RWPE2 (cell line): ENCODE data around the gene CAMSAP3.

Experiments used
- ATAC-seq: fragments of 200-7000 bp; cut with Tn5 transposase; 3 replicates; pipeline ENCODE4 v1.9.1; 2021; ENCODE audit warnings: low read depth
- DNase-seq: peaks from one replicate; pipeline ENCODE4 v3.0.0-alpha.2; 2020; ENCODE audit warnings: low spot score
- H3K27ac ChIP-seq: fragments of 450-650 bp; 2 replicates; pipeline ENCODE4 v1.5.1; 2017; ENCODE audit warnings: mild to moderate bottlenecking; ENCODE audit not compliant: poor library complexity, severe bottlenecking
- H3K27me3 ChIP-seq: fragments of 250-450 bp; sonication (Bioruptor Pico); 2 replicates; pipeline ENCODE4 v1.5.1; 2021; ENCODE audit warnings: mild to moderate bottlenecking, moderate library complexity; ENCODE audit not compliant: insufficient read depth, poor library complexity, severe bottlenecking
- H3K36me3 ChIP-seq: fragments of 250-450 bp; sonication (Bioruptor Pico); 2 replicates; pipeline ENCODE4 v1.5.1; 2020; ENCODE audit warnings: low read depth, mild to moderate bottlenecking, moderate library complexity
- H3K4me1 ChIP-seq: fragments of 250-450 bp; sonication (Bioruptor Pico); 2 replicates; pipeline ENCODE4 v1.5.1; 2021; ENCODE audit warnings: mild to moderate bottlenecking, moderate library complexity; ENCODE audit not compliant: insufficient read depth, poor library complexity, severe bottlenecking
- H3K4me3 ChIP-seq: fragments of 250-450 bp; sonication (Bioruptor Pico); 2 replicates; pipeline ENCODE4 v1.5.1; 2021; ENCODE audit warnings: mild to moderate bottlenecking, moderate library complexity; ENCODE audit not compliant: severe bottlenecking
- H3K9me3 ChIP-seq: fragments of 250-450 bp; sonication (Bioruptor Pico); 2 replicates; pipeline ENCODE4 v1.5.1; 2021; ENCODE audit warnings: mild to moderate bottlenecking, moderate library complexity; ENCODE audit not compliant: severe bottlenecking
- CTCF ChIP-seq: fragments of 450-650 bp; IDR thresholded peaks from one replicate; pipeline ENCODE4 v1.5.1; 2017; ENCODE audit warnings: mild to moderate bottlenecking, moderate library complexity; ENCODE audit not compliant: poor library complexity, severe bottlenecking

CAMSAP3 gene

DNA sequence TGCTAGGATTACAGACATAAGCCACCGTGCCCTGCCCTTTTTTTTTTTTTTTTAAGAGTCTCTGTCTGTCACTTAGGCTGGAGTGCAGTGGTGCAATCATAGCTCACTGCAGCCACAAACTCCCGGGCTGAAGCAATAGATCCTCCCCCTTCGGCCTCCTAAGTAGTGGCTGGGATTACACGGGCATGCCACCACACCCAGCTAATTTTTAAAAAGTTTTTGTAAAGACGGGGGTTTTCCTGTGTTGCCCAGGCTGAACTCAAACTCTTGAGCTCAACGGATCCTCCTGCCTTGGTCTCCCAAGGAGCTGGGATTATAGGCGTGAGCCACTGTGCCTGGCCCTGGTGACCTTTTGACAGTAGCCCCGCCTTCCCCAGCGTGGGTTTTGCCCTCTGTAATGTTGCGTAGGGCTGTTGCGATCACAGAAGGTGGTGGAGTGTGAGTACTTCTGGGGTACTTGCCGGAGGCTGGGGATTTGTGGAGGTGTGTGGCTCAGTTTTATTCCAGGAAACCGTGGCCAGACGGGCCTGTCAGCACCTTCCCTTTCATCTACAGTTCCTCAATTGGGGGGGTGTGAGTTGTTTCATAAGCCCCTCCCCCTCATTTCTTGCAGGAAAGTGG is 61.6 kb downstream of the CAMSAP3 start:
- Histone ChIP-seq H3K4me3 (no peak overlapping the region), H3K27ac (no peak overlapping the region), H3K4me1 (no peaks in the 10 kb centered on the region), H3K27me3 (no peaks in the 10 kb centered on the region), H3K36me3 (no peaks in the 10 kb centered on the region), H3K9me3 (no peaks in the 10 kb centered on the region)
- ATAC-seq (no peak), DNase-seq (no peak)
- no peak for TF ChIP-seq CTCF

DNA sequence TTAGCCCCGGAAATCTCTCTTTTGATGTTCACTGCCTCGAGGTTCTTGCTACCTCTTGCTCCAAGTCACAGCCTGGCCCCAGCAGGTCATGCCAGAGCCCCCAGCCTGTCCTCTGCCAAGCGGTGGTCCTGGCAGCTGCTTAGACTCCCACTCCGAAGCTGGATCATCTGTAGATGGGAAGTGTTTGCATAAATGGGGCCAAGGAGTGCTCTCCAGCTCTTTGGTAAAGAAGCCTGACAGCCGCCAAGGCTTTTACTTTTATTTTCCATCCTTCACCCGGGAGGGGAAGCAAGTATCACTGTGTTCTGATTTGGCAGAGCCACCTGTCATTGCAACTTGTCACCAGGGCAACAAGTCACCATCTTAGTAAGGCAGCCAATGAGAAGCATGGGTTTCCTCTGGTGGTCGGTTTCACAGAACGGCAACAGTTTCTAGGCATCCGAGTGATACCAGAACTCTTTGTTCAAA is 62.6 kb downstream of the CAMSAP3 start:
- ATAC-seq (no peak), DNase-seq (no peak)
- Histone ChIP-seq H3K4me1 (no peaks in the 10 kb centered on the region), H3K27ac (no peak overlapping the region), H3K9me3 (no peaks in the 10 kb centered on the region), H3K36me3 (no peaks in the 10 kb centered on the region), H3K27me3 (no peaks in the 10 kb centered on the region), H3K4me3 (no peak overlapping the region)
- TF ChIP-seq CTCF: no peak

- DNase-seq (no peak), ATAC-seq (no peak)
- no peaks in the 10 kb centered on the region for H3K36me3 ChIP-seq
- no peak overlapping the region for H3K27ac ChIP-seq
- no peaks in the 10 kb centered on the region for H3K4me1 ChIP-seq
- no peak for TF ChIP-seq CTCF
- no peaks in the 10 kb centered on the region for H3K27me3 ChIP-seq
- H3K9me3 ChIP-seq: no peaks in the 10 kb centered on the region
- H3K4me3 ChIP-seq: no peak overlapping the region
Observed at GRCh38 chr19:7661744-7662538, 66.3 kb downstream of the CAMSAP3 start.

DNA sequence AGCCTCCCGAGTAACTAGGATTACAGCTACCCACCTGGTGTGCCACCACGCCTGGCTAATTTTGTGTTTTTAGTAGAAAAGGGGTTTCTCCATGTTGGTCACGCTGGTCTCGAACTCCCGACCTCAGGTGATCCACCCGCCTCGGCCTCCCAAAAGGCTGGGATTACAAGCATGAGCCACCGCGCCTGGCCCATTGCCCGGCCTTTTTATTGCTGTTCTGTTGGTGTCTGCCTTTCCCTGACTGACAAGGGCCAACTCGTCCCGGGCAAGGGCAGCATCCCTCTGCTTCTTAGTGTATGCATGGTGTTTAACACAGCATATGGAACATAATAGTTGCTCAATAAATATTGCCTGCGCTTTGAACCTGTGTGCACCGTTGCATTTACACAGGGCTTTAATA is 67.0 kb downstream of the CAMSAP3 start:
- no peak for TF ChIP-seq CTCF
- Histone ChIP-seq H3K9me3 (no peaks in the 10 kb centered on the region), H3K4me3 (no peak overlapping the region), H3K27ac (no peak overlapping the region), H3K27me3 (no peaks in the 10 kb centered on the region), H3K4me1 (no peaks in the 10 kb centered on the region), H3K36me3 (no peaks in the 10 kb centered on the region)
- ATAC-seq (no peak), DNase-seq (no peak)

DNA sequence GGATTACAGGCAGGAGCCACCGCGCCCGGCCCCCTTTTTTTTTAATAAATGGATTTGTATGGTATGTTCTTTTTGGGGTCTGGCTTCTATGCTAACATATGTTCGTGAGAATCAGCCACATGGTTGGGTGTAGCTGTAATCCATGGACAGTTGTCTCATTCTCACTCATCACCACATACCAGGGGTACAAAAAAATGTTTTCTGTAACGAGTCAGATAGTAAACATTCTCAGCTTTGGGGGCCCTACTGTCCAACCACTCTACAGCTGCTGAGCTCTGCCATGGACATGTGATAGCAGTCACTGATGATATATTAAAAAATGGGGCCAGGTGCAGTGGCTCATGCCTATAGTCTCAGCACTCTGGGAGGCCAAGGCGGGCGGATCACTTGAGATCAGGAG is 68.0 kb downstream of the CAMSAP3 start:
- DNase-seq (no peak), ATAC-seq (no peak)
- no peak overlapping the region for H3K4me3 ChIP-seq
- no peaks in the 10 kb centered on the region for H3K9me3 ChIP-seq
- H3K36me3 ChIP-seq: no peaks in the 10 kb centered on the region
- no peak for TF ChIP-seq CTCF
- no peak overlapping the region for H3K27ac ChIP-seq
- no peaks in the 10 kb centered on the region for H3K27me3 ChIP-seq
- H3K4me1 ChIP-seq: no peaks in the 10 kb centered on the region
